ENCODE data around the gene RANBP3L. TPM values are rescaled to one million over a fixed set of nuclear protein-coding genes. Genes with fewer than 3 reads are reported as not detected.

Gene RANBP3L
- total and polyA plus RNA-seq, 8 donors: 0.20 to 17.0 (median 1.9) TPM; not detected in 2

- no peak for TF ChIP-seq POLR2AphosphoS5 (IDR thresholded peaks at IDR 0.05)
- H3K9me3 ChIP-seq: no peaks in the 10 kb centered on the region
- intact Hi-C loops (cut with DNase I; ENCODE audit: low total_unique reads): no loop called here
- H3K27me3 ChIP-seq: no peaks in the 10 kb centered on the region
- DNase-seq: no peak
- H3K36me3 ChIP-seq: no peaks in the 10 kb centered on the region
- 52 to 73% (median 66%) methylated on average over 3 of the region's 3 CpGs for WGBS, 5 donors
- H3K27ac ChIP-seq: no peak overlapping the region
- peaks cover 0 to 13% (median 5%) of the 10 kb centered on the region in 4 donors for H3K4me1 ChIP-seq
- H3K4me3 ChIP-seq: no peak overlapping the region
These were observed 30.7 kb downstream of the RANBP3L start for GRCh38 chr5:36270876-36271575.

GRCh38 chr5:36270175-36270574 is 31.5 kb downstream of the RANBP3L start:
- Histone ChIP-seq H3K36me3 (no peaks in the 10 kb centered on the region), H3K27me3 (no peaks in the 10 kb centered on the region), H3K27ac (no peak overlapping the region), H3K4me3 (no peak overlapping the region), H3K4me1 (peaks cover 0 to 13% (median 5%) of the 10 kb centered on the region in 4 donors), H3K9me3 (no peaks in the 10 kb centered on the region)
- intact Hi-C loops (cut with DNase I; ENCODE audit: low total_unique reads): no loop called here
- no peak for DNase-seq
- TF ChIP-seq CTCF (IDR thresholded peaks at IDR 0.05): no peak
- no peak for TF ChIP-seq POLR2AphosphoS5 (IDR thresholded peaks at IDR 0.05)
- no peak for TF ChIP-seq EP300 (IDR thresholded peaks at IDR 0.05)
- TF ChIP-seq POLR2A (IDR thresholded peaks at IDR 0.05): no peak
- WGBS, 5 donors: 84 to 93% (median 90%) methylated on average over 3 of the region's 3 CpGs

GRCh38 chr5:36269478-36269877 is 32.2 kb downstream of the RANBP3L start:
- intact Hi-C loops (cut with DNase I; ENCODE audit: low total_unique reads): loop anchor here (5.0 kb wide), 1 partner anchor 33 kb away; the partner anchor contains the start of gene RANBP3L
- H3K4me3 ChIP-seq: no peak overlapping the region

GRCh38 chr5:36267905-36268304 is 33.8 kb downstream of the RANBP3L start:
- no peak for TF ChIP-seq POLR2A (IDR thresholded peaks at IDR 0.05)
- no peak for TF ChIP-seq POLR2AphosphoS5 (IDR thresholded peaks at IDR 0.05)
- no peak for TF ChIP-seq CTCF (IDR thresholded peaks at IDR 0.05)
- TF ChIP-seq EP300 (IDR thresholded peaks at IDR 0.05): no peak
- WGBS, 5 donors: 91 to 97% (median 97%) methylated on average over 3 of the region's 3 CpGs
- intact Hi-C loops (cut with DNase I; ENCODE audit: low total_unique reads): loop anchor here (5.0 kb wide), 1 partner anchor 34 kb away; the partner anchor contains the start of gene RANBP3L

More at GRCh38 chr5:36269478-36269877, 32.2 kb downstream of the RANBP3L start:
- no peak for TF ChIP-seq POLR2A (IDR thresholded peaks at IDR 0.05)
- no peak for TF ChIP-seq POLR2AphosphoS5 (IDR thresholded peaks at IDR 0.05)
- no peak for TF ChIP-seq EP300 (IDR thresholded peaks at IDR 0.05)
- TF ChIP-seq CTCF (IDR thresholded peaks at IDR 0.05): no peak
- no peaks in the 10 kb centered on the region for H3K36me3 ChIP-seq
- no peak for DNase-seq
- no peaks in the 10 kb centered on the region for H3K27me3 ChIP-seq
- no peaks in the 10 kb centered on the region for H3K9me3 ChIP-seq
- H3K27ac ChIP-seq: no peak overlapping the region
- peaks cover 0 to 11% (median 5%) of the 10 kb centered on the region in 4 donors for H3K4me1 ChIP-seq

GRCh38 chr5:36264202-36264760 is 37.4 kb downstream of the RANBP3L start:
- DNase-seq: no peak
- Histone ChIP-seq H3K27ac (peak overlapping the region in 2 of 5 donors; percentile 6 to 8), H3K9me3 (no peaks in the 10 kb centered on the region), H3K36me3 (no peaks in the 10 kb centered on the region), H3K4me3 (no peak overlapping the region), H3K27me3 (no peaks in the 10 kb centered on the region), H3K4me1 (no peaks in the 10 kb centered on the region)
- intact Hi-C loops (cut with DNase I; ENCODE audit: low total_unique reads): no loop called here
- TF ChIP-seq CTCF (IDR thresholded peaks at IDR 0.05): no peak
- TF ChIP-seq EP300 (IDR thresholded peaks at IDR 0.05): no peak
- no peak for TF ChIP-seq POLR2A (IDR thresholded peaks at IDR 0.05)
- no peak for TF ChIP-seq POLR2AphosphoS5 (IDR thresholded peaks at IDR 0.05)
- 68 to 81% (median 74%) methylated on average over 4 of the region's 4 CpGs for WGBS, 5 donors

More at GRCh38 chr5:36267905-36268304, 33.8 kb downstream of the RANBP3L start:
- H3K36me3 ChIP-seq: no peaks in the 10 kb centered on the region
- no peak overlapping the region for H3K27ac ChIP-seq
- no peaks in the 10 kb centered on the region for H3K27me3 ChIP-seq
- H3K4me3 ChIP-seq: no peak overlapping the region
- H3K9me3 ChIP-seq: no peaks in the 10 kb centered on the region
- no peak for DNase-seq
- no peaks in the 10 kb centered on the region for H3K4me1 ChIP-seq

Data from stomach (tissue), 9 donors.